GM12801 (cell line): Measurements from ENCODE around the gene JCHAIN.

Experiments used
- CTCF ChIP-seq: IDR thresholded peaks from one replicate; pipeline ENCODE4 v1.5.1; 2011; ENCODE audit warnings: control low read depth; ENCODE audit not compliant: insufficient read length; ENCODE audit errors: extremely low read depth

Gene JCHAIN

GRCh38 chr4:70637239-70637913, 28.9 kb downstream of the JCHAIN start:
- TF ChIP-seq CTCF, result no peak

- TF ChIP-seq CTCF, result no peak
Measured at GRCh38 chr4:70634482-70634881, 31.8 kb downstream of the JCHAIN start.

- TF ChIP-seq CTCF, result no peak
Measured at GRCh38 chr4:70632028-70632427, 34.3 kb downstream of the JCHAIN start.

GRCh38 chr4:70630162-70630561, 36.1 kb downstream of the JCHAIN start:
- no peak for TF ChIP-seq CTCF

- no peak for TF ChIP-seq CTCF
Measured at GRCh38 chr4:70629469-70630090, 36.7 kb downstream of the JCHAIN start.

- TF ChIP-seq CTCF, result no peak
Measured at GRCh38 chr4:70628444-70628843, 37.9 kb downstream of the JCHAIN start, which contains the start of gene ENAM. Gene ENAM, plus strand, starts transcription at chr4:70628744. Its CDS starts 757 bp downstream, at chr4:70629501.

- no peak for TF ChIP-seq CTCF
Measured at GRCh38 chr4:70627620-70628019, 38.7 kb downstream of the JCHAIN start.
